ENCODE measurements around the gene ALDH5A1. TPM values are rescaled to one million over a fixed set of nuclear protein-coding genes. Genes with fewer than 3 reads are reported as not detected.

Gene ALDH5A1
- polyA plus RNA-seq, 1 donor (not counting 4 experiments of a cell fraction or from before 2014, with no cell fraction given) = 0.45 TPM

- Histone ChIP-seq H3K36me3 (ENCODE audit: control insufficient read depth in 2 of 2, extremely low read depth in 1 of 2, insufficient read depth in 2 of 2, low read length in 2 of 2) (no peaks in the 10 kb centered on the region), H3K27ac (ENCODE audit: control insufficient read depth, insufficient read depth, low read length) (no peak overlapping the region), H2AFZ (ENCODE audit: control insufficient read depth, low read length) (no peak overlapping the region), H3K4me3 (ENCODE audit: control insufficient read depth in 2 of 3, extremely low read depth in 1 of 3, insufficient read depth in 2 of 3, low read depth in 1 of 3, low read length in 3 of 3) (no peak overlapping the region), H3K9me3 (ENCODE audit: control insufficient read depth, low read depth, low read length) (no peaks in the 10 kb centered on the region), H3K9ac (ENCODE audit: control insufficient read depth, extremely low read depth, insufficient read depth, low read length) (no peak overlapping the region), H3K9me1 (ENCODE audit: control insufficient read depth, extremely low read depth, insufficient read depth, low read length) (no peaks in the 10 kb centered on the region), H3K27me3 (ENCODE audit: control insufficient read depth, extremely low read depth, insufficient read depth, low read length) (no peaks in the 10 kb centered on the region), H4K20me1 (ENCODE audit: control insufficient read depth, extremely low read depth, insufficient read depth, low read length) (no peaks in the 10 kb centered on the region), H3K4me2 (ENCODE audit: control insufficient read depth, extremely low read depth, insufficient read depth, low read depth, low read length) (no peak overlapping the region), H3K79me2 (ENCODE audit: control insufficient read depth, insufficient read depth, low read length) (no peaks in the 10 kb centered on the region), H3K4me1 (ENCODE audit: control insufficient read depth, extremely low read depth, insufficient read depth, low read length) (no peaks in the 10 kb centered on the region)
- TF ChIP-seq, protein P1, sequence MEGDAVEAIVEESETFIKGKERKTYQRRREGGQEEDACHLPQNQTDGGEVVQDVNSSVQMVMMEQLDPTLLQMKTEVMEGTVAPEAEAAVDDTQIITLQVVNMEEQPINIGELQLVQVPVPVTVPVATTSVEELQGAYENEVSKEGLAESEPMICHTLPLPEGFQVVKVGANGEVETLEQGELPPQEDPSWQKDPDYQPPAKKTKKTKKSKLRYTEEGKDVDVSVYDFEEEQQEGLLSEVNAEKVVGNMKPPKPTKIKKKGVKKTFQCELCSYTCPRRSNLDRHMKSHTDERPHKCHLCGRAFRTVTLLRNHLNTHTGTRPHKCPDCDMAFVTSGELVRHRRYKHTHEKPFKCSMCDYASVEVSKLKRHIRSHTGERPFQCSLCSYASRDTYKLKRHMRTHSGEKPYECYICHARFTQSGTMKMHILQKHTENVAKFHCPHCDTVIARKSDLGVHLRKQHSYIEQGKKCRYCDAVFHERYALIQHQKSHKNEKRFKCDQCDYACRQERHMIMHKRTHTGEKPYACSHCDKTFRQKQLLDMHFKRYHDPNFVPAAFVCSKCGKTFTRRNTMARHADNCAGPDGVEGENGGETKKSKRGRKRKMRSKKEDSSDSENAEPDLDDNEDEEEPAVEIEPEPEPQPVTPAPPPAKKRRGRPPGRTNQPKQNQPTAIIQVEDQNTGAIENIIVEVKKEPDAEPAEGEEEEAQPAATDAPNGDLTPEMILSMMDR (optimal IDR thresholded peaks at IDR 0.05 in 1 of 3, IDR thresholded peaks at IDR 0.05 in 1 of 3, conservative IDR thresholded peaks at IDR 0.05 in 1 of 3; ENCODE audit: extremely low read depth in 1 of 3, insufficient read depth in 2 of 3, low read length in 3 of 3) = no peak
- TF ChIP-seq EZH2 (IDR thresholded peaks at IDR 0.05; ENCODE audit: low read length) = no peak
- dilution Hi-C loops (cut with MboI; ENCODE audit: extremely low pct_ligation_motif_present, low sequenced_read_pairs) = no loop called here
- DNase-seq (ENCODE audit: low read depth, low spot score) (no peak), FAIRE-seq (no peak)
These were observed 42.4 kb downstream of the ALDH5A1 start for GRCh38 chr6:24537082-24537699.

GRCh38 chr6:24537771-24538385 lies 43.1 kb downstream of the ALDH5A1 start:
- Histone ChIP-seq H2AFZ (ENCODE audit: control insufficient read depth, low read length) (no peak overlapping the region), H3K27ac (ENCODE audit: control insufficient read depth, insufficient read depth, low read length) (no peak overlapping the region), H3K36me3 (ENCODE audit: control insufficient read depth in 2 of 2, extremely low read depth in 1 of 2, insufficient read depth in 2 of 2, low read length in 2 of 2) (no peaks in the 10 kb centered on the region), H3K4me3 (ENCODE audit: control insufficient read depth in 2 of 3, extremely low read depth in 1 of 3, insufficient read depth in 2 of 3, low read depth in 1 of 3, low read length in 3 of 3) (no peak overlapping the region), H3K4me1 (ENCODE audit: control insufficient read depth, extremely low read depth, insufficient read depth, low read length) (no peaks in the 10 kb centered on the region), H3K9ac (ENCODE audit: control insufficient read depth, extremely low read depth, insufficient read depth, low read length) (no peak overlapping the region), H3K9me3 (ENCODE audit: control insufficient read depth, low read depth, low read length) (no peaks in the 10 kb centered on the region), H3K79me2 (ENCODE audit: control insufficient read depth, insufficient read depth, low read length) (no peaks in the 10 kb centered on the region), H3K9me1 (ENCODE audit: control insufficient read depth, extremely low read depth, insufficient read depth, low read length) (no peaks in the 10 kb centered on the region), H3K27me3 (ENCODE audit: control insufficient read depth, extremely low read depth, insufficient read depth, low read length) (no peaks in the 10 kb centered on the region), H3K4me2 (ENCODE audit: control insufficient read depth, extremely low read depth, insufficient read depth, low read depth, low read length) (no peak overlapping the region), H4K20me1 (ENCODE audit: control insufficient read depth, extremely low read depth, insufficient read depth, low read length) (no peaks in the 10 kb centered on the region)
- dilution Hi-C loops (cut with MboI; ENCODE audit: extremely low pct_ligation_motif_present, low sequenced_read_pairs) = no loop called here
- FAIRE-seq = no peak
- DNase-seq (ENCODE audit: low read depth, low spot score) = no peak
- TF ChIP-seq EZH2 (IDR thresholded peaks at IDR 0.05; ENCODE audit: low read length) = no peak
- TF ChIP-seq, protein P1 (optimal IDR thresholded peaks at IDR 0.05 in 1 of 3, IDR thresholded peaks at IDR 0.05 in 1 of 3, conservative IDR thresholded peaks at IDR 0.05 in 1 of 3; ENCODE audit: extremely low read depth in 1 of 3, insufficient read depth in 2 of 3, low read length in 3 of 3) = no peak
